GM21390 (cell line): ENCODE measurements around the gene DENND11.

Experiments
- ATAC-seq: cut with Tn5 transposase; IDR thresholded peaks from one replicate; pipeline ENCODE4 v1.9.1; 2021; ENCODE audit not compliant: unreplicated experiment

The DENND11 gene

DNA sequence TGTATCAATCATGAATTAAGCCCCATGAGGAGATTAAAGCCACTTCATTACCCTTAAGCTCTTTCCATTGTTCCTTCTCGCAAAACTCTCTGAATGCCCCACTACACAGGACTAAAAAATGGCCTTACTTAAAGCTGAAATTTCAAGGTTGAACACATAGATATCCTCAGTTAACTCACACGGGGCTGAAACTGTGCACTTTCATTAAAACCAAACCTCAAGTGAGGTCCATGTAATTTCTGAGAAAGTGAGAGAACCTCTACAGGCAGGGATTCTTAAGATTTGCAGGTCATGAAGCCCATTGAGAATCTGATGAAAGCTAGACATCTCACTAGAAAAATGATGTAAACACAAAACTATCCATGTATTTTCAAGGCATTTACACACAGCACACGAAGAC lies 15.9 kb downstream of the DENND11 start:
- ATAC-seq, result no peak

DNA sequence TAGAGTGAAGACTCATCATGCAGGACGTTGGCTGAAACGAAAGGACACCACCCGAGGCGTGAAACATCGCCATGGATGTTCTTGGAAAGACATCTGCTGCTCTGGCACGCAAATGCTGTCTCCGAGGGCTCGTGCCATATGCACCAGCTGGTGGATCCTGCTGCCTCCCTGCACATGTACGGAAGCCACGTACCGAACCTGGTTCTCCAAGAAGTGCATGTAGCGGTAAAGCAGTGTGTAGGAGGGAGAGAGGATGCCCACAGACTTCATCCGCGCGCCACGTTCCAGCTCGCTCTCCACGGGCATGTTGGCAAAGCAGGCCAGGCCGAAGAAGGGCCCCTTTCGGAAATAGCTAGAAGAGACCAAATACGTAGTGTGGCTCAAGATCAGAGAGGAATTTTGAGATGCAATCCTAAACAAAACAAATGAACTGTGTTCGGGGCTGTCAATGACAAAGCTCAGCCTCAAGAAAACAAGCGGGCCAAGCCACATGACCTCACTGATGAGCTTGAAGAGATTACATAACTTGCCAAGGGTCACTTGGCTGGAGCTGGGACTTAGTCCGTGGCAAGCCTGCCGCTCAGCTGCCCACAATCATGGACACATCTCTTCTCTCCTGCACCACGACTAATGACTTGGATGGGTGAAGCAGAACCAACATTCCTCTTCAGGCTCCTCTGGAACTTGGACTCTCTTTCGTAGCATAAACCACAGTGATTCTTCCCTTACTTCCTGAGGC lies 16.5 kb downstream of the DENND11 start:
- ATAC-seq, result no peak

DNA sequence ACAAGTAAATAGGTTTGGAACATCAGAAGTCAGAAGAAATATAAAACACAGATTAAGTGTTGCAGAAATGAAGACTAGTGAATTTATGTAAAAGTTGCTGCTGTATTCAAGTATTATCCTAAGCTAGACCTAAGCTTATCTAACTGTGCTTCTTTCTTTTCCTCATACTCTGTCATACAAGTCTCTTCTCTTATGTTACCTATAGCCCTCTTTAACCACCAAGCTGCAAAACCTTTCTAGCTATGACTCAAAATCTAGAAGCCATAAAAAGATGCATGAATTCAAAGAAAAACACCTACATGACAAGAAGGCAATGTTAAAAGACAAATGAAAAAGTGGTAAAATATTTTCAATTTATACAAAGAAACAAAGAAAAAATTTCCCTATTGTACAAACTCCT lies 23.0 kb downstream of the DENND11 start:
- ATAC-seq, result no peak

DNA sequence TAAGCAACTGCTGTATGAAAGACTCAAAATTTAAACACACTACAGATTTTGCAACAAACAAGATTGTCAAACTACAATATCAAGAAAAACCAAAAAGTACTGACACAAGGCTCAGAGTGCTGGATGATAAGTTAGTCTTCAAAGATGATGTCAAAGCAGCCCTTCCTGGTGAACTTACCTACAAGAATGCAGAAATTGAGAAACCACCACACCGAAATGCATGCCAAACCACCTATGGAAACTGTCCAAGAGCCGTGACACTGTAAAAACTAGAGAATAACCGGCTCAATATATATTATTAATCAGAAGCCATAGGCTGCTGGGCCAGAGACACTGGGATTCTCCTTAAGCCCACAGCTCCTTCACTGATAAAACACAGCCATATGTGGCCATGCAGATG lies 25.3 kb downstream of the DENND11 start:
- no peak for ATAC-seq

DNA sequence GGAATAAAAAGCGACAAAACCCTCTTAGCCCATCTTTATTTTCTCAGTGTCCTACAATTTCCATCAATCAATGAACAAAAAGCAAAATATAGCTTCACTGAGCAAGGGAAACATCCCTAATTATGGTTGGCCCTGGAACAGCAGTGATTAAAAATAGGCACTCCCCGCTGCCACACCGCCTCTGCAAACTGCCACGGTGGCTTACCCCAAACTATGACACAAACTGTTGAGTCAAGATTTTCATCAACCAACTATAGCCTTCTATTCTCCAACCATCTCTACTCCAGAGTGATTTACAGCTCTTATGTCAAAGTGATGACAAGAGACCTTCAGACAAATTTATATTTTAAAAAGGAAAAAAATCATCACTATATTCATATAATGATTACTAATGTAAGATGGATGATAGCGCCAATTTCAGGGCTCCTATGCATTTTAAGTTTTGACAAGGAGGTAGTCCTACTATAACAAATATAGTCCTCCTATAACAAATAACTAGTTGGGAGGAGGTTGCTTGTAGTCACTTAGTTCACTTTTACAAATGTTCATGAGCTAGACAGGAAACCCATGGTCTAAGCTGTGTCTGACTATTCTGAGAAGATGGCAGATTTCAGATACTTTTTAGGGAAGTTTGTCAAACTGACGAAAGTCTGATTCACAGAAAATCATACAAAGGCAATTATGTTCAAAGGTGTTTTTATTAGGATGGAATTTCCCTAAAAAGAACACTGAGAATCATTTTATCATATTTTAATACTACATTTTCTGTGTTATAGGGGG lies 26.3 kb downstream of the DENND11 start:
- ATAC-seq, result no peak

DNA sequence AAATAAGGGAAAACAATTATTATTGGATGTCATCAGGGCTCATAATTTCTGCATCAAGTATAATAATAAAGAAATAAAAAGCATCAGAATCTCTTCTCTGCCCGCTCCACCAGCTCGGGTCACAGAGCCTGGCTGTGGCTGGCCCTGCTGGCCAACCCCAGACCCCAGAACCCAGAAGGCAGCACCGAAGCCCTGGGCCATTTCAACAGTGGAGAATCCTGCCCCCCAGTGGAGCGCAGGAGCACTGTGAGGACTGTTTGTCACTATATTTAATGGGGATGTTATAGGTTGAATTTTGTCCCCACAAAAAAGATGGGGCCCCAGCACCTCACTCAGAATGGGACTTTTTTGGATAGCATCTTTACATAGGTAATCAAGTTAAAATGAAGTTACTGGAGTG lies 27.3 kb downstream of the DENND11 start:
- no peak for ATAC-seq

DNA sequence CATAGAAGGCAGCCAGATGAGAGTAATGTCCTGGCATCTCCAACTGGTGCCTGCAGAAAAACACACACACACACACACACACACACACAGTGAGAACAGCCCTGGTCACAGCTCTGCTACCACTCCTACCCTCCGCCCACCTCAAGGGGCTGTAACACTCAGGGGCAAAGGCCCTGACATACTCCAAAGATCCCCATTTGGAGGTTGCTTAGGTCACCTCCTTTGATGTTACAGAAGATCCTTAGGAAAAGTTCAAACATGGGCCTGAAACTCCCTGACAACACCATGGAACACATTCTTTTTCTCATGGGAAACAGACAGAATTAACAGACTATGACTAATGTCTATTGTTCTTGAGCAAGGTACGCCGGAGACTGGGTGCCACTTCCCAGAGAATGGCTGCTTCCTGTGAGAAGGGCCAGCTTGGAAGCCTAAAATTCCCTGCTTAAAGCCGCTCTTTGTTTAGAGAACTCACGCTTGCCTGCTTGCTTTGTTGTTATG lies 27.7 kb downstream of the DENND11 start:
- no peak for ATAC-seq

DNA sequence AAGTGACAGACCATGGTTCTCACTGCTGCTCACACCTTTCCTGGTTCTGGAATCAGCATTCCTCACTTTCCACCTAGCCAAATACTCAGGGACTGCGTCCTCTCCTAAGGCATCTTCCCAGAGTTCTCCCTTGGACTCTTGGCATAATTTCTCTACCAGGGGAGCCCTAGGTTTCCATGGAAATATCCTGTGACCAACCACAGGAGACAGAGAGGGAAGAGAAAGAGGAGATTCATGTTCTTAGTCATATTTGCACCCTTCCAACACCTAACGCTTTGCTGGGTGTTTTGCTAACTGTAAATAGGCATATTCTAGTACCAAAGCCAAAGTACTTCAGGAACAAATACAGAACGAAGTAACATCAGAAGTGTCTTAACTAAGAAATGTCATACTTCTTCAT lies 28.6 kb downstream of the DENND11 start:
- no peak for ATAC-seq

DNA sequence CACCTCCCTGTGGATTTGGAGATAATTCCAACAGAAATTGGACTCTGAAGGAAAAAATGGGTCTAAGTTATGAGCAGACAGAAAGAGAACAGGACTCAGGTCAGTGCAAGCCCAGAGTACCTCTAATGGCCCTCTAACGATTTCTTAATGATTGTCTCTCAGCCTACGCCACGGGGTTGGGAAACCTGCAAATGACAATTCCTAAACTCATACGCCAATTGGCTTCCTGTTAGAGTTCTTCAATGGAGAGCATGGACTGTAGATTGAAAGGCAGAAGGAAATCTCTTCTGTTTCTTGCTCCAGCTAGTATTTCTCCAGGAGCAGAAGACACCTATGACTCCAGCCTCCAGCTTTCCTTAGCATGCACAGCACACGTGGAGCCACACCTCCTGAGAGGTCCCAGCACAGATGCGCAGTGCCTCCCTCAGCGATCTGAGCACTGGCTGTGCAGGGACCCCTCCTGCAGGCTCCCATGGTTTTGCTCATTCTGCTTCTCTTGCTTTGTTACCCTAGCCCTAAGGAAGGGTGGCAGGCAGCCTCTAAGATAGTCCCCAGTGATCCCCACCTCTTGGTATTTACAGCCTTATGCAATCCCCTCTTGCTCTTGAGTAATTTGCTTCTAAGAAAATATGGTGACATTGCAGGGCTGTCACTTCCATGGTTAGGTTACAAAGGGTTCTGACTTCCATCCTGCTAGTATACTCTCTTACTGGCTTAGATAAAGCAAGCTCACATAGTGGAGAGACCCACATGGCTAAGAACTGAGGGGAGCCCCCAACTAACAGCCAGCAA lies 30.1 kb downstream of the DENND11 start:
- ATAC-seq, result no peak

DNA sequence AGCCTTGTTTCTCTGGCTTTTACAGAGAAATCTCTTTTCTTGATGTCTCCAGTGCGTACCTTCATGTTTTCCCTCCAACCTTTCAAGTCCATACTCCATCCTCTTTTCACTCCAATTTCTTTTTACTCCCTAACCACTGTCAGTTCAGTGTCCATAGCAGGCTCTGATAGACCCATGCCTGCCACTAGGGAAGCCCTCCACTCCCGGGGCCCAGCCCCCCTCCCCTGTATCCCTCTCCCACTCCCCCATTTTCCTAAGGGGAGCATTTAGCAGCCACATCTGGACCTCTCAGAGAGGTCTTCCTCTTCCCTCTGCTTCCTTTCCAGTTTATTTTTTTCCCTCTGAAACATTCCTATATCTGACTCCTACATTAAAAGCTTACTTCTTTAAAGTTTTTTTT lies 33.1 kb downstream of the DENND11 start:
- no peak for ATAC-seq

DNA sequence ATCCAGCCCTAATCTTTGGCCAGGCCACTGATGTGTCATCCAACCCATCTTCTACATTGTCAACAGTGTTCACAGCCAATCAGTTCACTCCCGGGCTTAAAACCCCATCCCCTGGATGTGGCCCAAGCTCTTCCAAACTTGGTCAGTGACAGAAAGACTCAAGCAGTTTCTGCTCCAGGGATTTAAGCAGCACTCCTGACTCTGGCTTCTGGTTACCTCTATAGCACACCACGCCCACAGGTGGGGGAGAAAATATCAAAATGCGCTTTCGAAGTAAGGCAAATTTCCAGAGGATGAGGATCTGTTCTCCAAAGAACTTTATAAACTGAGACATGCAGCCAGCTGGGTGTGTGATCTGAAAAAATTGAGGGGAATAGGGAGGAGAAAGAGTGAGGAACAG lies 35.9 kb downstream of the DENND11 start:
- no peak for ATAC-seq

DNA sequence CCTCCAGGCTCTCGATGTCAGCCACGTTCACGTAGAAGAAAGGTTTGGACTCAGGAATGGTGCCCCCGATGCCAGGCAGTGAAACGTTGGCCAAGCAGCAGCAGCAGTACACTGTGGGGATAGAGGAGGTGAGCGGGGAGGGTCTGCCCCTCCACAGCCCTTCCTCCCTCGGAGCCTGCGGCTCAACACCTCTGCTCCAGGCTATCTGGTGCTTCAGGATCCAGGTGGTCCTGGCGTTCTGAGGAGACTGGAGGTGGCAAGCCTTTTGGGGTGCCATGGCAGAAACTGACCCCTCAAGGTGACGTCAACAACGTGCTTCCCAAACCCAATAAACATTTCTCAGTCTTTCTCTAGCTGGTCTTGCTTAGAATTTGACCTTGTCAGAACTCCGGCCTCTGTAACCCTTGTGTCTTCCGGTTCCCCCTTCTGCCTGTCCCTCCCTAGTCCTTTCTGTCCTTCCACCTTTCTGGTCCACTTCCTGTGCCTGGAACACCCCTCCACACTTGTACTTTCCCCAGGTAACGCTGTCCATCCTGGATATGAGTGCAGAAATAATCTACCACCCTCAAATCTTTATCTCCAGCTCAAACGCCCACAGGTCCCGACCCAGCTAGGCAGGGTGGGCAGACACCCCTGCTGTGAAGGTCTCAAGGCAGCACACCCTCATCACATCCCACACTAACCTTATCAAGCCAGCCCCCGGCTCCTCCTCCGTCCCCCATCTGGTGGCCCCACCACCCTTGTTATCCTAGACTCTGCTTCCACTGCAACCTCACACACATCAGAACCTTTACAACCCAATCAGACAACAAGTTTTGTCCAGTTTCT lies 36.5 kb downstream of the DENND11 start:
- no peak for ATAC-seq

DNA sequence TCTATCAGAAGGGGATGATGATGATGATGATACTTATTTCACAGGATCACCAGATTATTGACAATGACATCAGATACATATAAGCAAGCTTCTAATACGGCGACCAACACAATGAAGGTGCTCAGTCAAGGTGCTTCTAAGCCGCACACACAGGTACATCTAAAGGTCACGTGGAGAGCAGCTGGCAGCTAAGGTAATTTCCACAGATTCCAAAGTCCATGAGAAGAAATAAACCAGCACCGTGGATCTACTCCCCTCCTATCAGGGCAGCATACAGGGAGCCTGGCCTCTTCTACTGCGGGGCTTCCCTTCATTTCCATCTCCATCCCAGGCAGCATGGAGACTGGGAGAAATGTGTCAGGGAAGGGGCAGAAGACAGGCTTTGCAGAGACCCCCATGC lies 37.5 kb downstream of the DENND11 start:
- ATAC-seq, result no peak

DNA sequence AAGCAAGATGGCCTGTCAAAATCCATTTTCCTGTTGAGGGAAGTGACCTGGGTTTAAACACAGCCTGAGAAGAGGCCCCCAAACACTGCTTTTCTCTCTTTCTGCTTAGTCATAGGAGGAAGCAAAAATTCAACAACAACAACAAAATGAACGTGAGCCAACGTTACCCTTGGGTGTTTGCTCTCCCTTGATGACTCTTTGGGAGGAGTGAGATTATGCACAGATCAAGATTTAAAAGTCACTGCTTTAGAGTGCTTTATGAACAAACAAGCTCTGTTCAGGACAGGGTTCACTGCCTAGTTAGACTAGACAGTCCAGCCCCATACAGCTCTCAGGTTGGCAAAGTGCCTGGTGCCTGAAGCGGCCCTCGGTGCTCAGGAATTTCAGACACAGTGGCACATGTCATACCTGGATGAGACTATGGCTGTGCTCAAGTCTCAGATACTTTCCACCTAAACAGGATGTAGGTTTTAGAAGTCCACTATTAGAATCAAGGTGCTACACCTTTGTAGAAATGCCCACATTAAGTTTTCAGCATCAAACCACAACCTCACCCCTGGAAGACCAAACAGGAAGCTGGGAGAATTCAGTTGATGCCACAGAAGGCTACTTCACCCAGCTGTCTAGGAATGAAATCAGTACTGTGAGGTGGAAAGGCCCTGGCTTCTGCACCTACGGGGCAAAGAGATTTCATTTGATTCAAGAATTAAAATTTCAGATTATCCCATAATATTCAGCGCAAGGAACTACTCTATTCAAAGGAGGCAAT lies 38.7 kb downstream of the DENND11 start:
- no peak for ATAC-seq

DNA sequence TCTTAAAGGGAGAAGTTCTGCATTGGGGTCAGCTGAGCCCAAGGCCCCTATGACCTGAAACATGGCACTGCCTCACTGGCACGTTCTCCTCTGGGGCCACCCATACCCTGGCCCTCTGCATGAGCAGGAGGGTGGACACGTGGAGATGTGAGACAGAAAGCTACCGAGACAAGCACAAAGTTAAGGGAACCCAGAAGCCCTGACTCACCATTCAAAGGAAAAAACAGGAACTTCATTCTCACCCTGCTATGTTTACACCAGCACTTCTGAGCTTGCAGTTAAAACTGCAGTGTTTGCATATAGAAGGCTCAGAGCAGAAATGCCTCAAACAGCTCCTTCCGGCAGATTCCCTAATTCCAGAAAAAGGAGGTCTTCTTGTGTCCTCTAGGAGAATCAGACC lies 41.7 kb downstream of the DENND11 start:
- no peak for ATAC-seq

DNA sequence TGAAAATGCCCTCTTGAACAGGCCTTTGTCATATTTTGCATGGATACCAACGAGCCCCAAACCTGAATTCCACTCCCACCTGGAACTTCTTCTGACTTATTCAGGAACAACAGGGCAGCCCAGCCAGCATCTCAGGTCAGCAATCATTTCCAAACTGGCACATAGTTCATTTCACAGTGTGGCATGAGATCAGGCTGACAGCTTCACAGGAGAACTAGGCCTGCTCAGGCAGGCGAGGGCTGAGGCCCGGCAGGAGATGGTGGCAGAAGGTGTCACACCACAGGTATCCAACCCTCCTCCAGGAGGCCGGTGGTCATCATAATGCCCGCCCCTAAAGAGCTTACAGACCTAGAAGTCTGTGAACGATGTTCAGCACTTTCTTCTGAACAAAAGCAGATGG lies 42.5 kb downstream of the DENND11 start:
- ATAC-seq, result no peak

DNA sequence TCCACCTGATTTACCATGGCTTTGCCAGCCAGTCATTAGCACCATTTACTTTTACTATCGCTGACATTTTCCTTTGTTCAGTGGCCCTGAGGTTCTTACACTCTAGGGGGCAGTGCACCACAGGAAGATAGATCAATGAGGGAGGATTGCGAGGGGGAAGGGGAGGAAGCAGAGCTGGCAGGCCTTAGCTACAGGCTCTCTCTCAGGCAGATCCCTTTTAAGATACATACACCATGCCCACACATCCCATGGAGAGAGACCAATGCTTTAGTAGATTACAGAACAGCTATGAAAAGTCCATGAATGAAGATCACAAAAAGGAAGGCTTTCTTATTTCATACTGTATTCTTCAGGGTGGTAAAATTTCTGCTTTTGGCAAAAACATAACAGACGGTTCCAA lies 47.4 kb downstream of the DENND11 start:
- ATAC-seq, result peak; percentile 82

DNA sequence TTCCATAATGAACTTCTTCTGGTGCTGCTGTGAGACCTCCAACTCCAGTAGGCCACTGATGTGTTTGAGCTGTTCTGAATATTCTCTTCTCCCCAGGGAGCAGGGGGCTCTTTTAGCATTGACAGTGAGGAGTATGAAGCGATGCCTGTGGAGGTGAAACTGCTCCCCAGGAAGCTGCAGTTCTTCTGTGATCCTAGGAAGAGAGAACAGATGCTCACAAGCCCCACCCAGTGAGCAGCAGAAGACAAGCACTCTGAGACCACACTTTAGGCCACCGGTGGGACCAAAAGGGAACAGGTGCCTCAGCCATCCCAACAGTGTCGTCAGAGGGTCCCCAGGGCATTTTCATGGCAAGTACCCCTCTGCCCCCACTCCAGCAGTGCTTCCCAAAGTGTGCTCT lies 49.3 kb downstream of the DENND11 start:
- ATAC-seq, result no peak
